Type B pancreatic cell (in vitro differentiated cells): Measurements from ENCODE around the gene MPDZ. TPM values are rescaled to one million over a fixed set of nuclear protein-coding genes. Genes with fewer than 3 reads are reported as not detected.

Experiments
- DNase-seq: peaks from one replicate; pipeline ENCODE4 v3.0.0; 2021; ENCODE audit warnings: mixed read lengths; ENCODE audit not compliant: unreplicated experiment; ENCODE audit errors: extremely low spot score
- H3K27ac Mint-ChIP-seq: 2 replicates; pipeline ENCODE4 v1.8.0; 2021; ENCODE audit warnings: mild to moderate bottlenecking, mixed read lengths
- H3K27me3 Mint-ChIP-seq: 2 replicates; pipeline ENCODE4 v1.8.0; 2021; ENCODE audit warnings: mixed read lengths
- H3K36me3 Mint-ChIP-seq: 2 replicates; pipeline ENCODE4 v1.8.0; 2021; ENCODE audit warnings: mixed read lengths
- H3K4me1 Mint-ChIP-seq: one replicate; pipeline ENCODE4 v1.8.0; 2021; ENCODE audit warnings: mixed read lengths; ENCODE audit not compliant: unreplicated experiment
- H3K4me3 Mint-ChIP-seq: 2 replicates; pipeline ENCODE4 v1.8.0; 2021; ENCODE audit warnings: mild to moderate bottlenecking, mixed read lengths
- H3K9me3 Mint-ChIP-seq: 2 replicates; pipeline ENCODE4 v1.8.0; 2021; ENCODE audit warnings: mixed read lengths
- CTCF ChIP-seq: fragments of 200-600 bp; sonication (generic); conservative IDR thresholded peaks from 2 replicates; pipeline ENCODE4 v1.5.0; 2021; ENCODE audit warnings: antibody characterized with exemption, mild to moderate bottlenecking
- total RNA-seq: library from RNA; stranded (reverse); gene quantifications from 2 replicates; pipeline ENCODE4 v1.2.1, GENCODE V29; 2021; ENCODE audit warnings: low replicate concordance

The MPDZ gene
- total RNA-seq, 1 donor from 2014 or later = 53.0 TPM

DNA sequence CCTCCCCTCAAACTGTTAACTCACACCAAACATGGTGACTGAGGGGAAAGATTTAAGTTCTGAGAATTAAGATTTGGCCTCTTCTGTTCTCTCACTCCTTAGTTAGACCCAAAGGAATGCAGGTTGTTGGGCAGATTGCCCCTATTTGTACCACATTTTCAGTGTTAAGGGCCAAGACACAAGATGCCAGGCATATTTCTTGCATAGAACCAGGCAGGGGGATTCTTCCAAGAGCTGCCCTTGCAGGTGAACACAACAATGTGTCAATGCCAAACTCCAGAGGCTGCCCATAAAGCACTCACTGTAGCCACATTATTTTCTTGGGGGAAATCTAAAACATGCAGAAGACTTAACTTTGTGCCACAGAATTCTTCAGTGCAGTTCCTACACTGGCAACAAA, 14.7 kb downstream of the MPDZ start:
- Mint-ChIP-seq H3K4me3 (no peak overlapping the region), H3K27ac (no peak overlapping the region), H3K4me1 (peaks cover 35% of the 10 kb centered on the region), H3K27me3 (no peaks in the 10 kb centered on the region), H3K9me3 (peaks cover 11% of the 10 kb centered on the region), H3K36me3 (peaks cover 16% of the 10 kb centered on the region)
- TF ChIP-seq CTCF = no peak
- DNase-seq = no peak

- no peak for TF ChIP-seq CTCF
- DNase-seq = no peak
- no peaks in the 10 kb centered on the region for H3K27me3 Mint-ChIP-seq
- H3K36me3 Mint-ChIP-seq = peaks cover 22% of the 10 kb centered on the region
- peaks cover 8% of the 10 kb centered on the region for H3K9me3 Mint-ChIP-seq
- no peak overlapping the region for H3K4me3 Mint-ChIP-seq
- peaks cover 23% of the 10 kb centered on the region for H3K4me1 Mint-ChIP-seq
- no peak overlapping the region for H3K27ac Mint-ChIP-seq
Observed at GRCh38 chr9:13263511-13263910, 16.0 kb downstream of the MPDZ start.

DNA sequence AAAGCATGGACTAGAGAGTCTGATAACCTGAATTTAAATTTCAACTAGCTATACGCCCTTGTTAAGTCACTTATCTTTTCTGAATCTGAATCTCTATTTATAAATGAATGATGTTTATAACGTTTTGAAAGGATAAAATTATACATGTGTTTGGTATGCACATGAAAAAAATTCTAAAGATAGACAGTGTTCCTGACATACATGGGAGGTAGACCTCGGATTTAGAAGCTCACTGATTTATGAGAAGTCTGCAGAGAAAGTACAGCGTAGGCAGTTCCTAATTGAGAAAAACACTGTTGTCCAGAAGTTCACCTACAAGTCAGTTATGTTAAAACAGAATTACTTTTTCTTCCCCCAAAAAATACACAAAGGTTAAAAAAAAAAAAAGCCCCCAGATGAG, 26.6 kb downstream of the MPDZ start:
- H3K9me3 Mint-ChIP-seq = peaks cover 10% of the 10 kb centered on the region
- H3K4me1 Mint-ChIP-seq = peaks cover 4% of the 10 kb centered on the region
- peaks cover 21% of the 10 kb centered on the region for H3K36me3 Mint-ChIP-seq
- no peak for DNase-seq
- no peak overlapping the region for H3K27ac Mint-ChIP-seq
- no peak for TF ChIP-seq CTCF
- H3K4me3 Mint-ChIP-seq = no peak overlapping the region
- no peaks in the 10 kb centered on the region for H3K27me3 Mint-ChIP-seq

DNA sequence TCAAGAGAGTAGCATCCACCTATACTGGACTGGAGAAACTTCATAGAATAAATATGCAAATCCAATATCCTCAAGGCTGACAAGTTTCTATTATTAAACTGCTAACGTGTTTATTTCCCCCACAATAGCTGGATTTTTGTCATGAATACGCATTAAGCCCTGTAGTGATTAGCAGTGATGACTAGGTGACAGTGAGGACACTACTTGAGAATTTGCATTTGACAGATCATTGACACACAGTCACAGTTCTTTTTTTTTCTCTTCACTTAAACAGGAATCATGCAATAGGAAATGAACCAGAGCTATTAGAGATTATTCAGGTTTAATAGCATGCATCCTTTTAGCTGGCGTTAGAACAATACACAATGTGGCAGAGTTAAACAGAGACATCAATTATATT, 35.3 kb downstream of the MPDZ start:
- Mint-ChIP-seq H3K27ac (no peak overlapping the region), H3K4me3 (no peak overlapping the region), H3K9me3 (no peaks in the 10 kb centered on the region), H3K27me3 (no peaks in the 10 kb centered on the region), H3K36me3 (peaks cover 38% of the 10 kb centered on the region), H3K4me1 (no peaks in the 10 kb centered on the region)
- TF ChIP-seq CTCF = no peak
- no peak for DNase-seq

DNA sequence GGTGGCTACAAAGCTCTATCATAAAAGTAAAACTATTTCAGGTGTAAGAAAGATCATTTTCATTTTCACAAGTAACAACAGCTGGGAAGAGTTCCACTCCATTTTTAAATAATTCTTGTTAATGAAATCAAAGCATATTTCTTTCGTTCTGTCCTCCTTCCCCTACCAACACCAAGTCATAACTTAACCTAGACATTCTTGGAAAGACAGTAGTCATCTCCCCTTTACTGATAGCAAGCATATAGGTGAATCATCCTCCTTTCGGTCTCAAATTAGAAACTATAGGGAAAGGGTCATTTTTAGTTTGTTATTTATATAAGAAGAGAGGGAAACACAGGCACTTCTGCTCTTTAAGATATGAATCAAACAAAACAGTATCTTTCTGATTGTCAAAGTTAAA, 38.2 kb downstream of the MPDZ start:
- H3K36me3 Mint-ChIP-seq = peaks cover 35% of the 10 kb centered on the region
- no peak for DNase-seq
- H3K4me3 Mint-ChIP-seq = no peak overlapping the region
- no peak for TF ChIP-seq CTCF
- no peak overlapping the region for H3K27ac Mint-ChIP-seq
- no peaks in the 10 kb centered on the region for H3K4me1 Mint-ChIP-seq
- H3K9me3 Mint-ChIP-seq = no peaks in the 10 kb centered on the region
- H3K27me3 Mint-ChIP-seq = no peaks in the 10 kb centered on the region

- DNase-seq = no peak
- TF ChIP-seq CTCF = no peak
- Mint-ChIP-seq H3K27me3 (no peaks in the 10 kb centered on the region), H3K36me3 (peaks cover 29% of the 10 kb centered on the region), H3K9me3 (no peaks in the 10 kb centered on the region), H3K4me1 (no peaks in the 10 kb centered on the region), H3K4me3 (no peak overlapping the region), H3K27ac (no peak overlapping the region)
Observed at GRCh38 chr9:13239660-13240059, 39.8 kb downstream of the MPDZ start.
